Suprapubic skin (tissue), 4 donors: ENCODE data around the gene EVA1A. TPM values are rescaled to one million over a fixed set of nuclear protein-coding genes. Genes with fewer than 3 reads are reported as not detected.

Source experiments
- DNase-seq, 2 donors: peaks; one replicate each; pipeline ENCODE4 v3.0.0-alpha.2; 2019; ENCODE audit warnings: low spot score in 2 of 2
- H3K27ac ChIP-seq: fragments of 200-600 bp; sonication (generic); one replicate; pipeline ENCODE4 v1.5.1; 2019
- H3K27me3 ChIP-seq: fragments of 200-600 bp; sonication (generic); one replicate; pipeline ENCODE4 v1.5.1; 2019
- H3K36me3 ChIP-seq: fragments of 200-600 bp; sonication (generic); one replicate; pipeline ENCODE4 v1.5.1; 2019
- H3K4me1 ChIP-seq: fragments of 200-600 bp; sonication (generic); one replicate; pipeline ENCODE4 v1.5.1; 2019
- H3K4me3 ChIP-seq: fragments of 200-600 bp; sonication (generic); one replicate; pipeline ENCODE4 v1.5.1; 2019; ENCODE audit warnings: mild to moderate bottlenecking
- H3K9me3 ChIP-seq: fragments of 200-600 bp; sonication (generic); one replicate; pipeline ENCODE4 v1.5.1; 2019
- EP300 ChIP-seq: sonication (generic); formaldehyde crosslinking; IDR thresholded peaks from one replicate; pipeline ENCODE4 v1.6.1; 2017; ENCODE audit warnings: antibody characterized with exemption
- POLR2A ChIP-seq, 2 donors: fragments of 450-650 bp; IDR thresholded peaks; one replicate each; pipeline ENCODE4 v1.6.1; 2017; ENCODE audit warnings: antibody characterized with exemption in 2 of 2, mild to moderate bottlenecking in 2 of 2, moderate library complexity in 2 of 2
- POLR2AphosphoS5 ChIP-seq, 3 donors: sonication (generic); formaldehyde crosslinking; IDR thresholded peaks; one replicate each; pipeline ENCODE4 v1.6.1; 2017; ENCODE audit warnings: antibody characterized with exemption in 3 of 3
- WGBS: methylation state at CpG from one replicate; pipeline ENCODE4 v1.1.5; 2018; 5-methylcytosine and 5-hydroxymethylcytosine counted together
- total RNA-seq, 4 donors: library from RNA; depleted of rRNA; stranded (reverse); fragments of >200 nt; gene quantifications; one replicate each; pipeline ENCODE4 v1.1.0, GENCODE V29; 2016
- TF ChIP-seq, protein P1 (sequence below), 2 donors: fragments of 200-600 bp in 1 of 2; fragments of 450-650 bp in 1 of 2; sonication (generic) in 1 of 2; IDR thresholded peaks; one replicate each; pipeline ENCODE4 v1.5.1; 2016 to 2019; ENCODE audit warnings: antibody characterized with exemption in 2 of 2, mild to moderate bottlenecking in 1 of 2, moderate library complexity in 1 of 2

Gene EVA1A
- total RNA-seq, 4 donors from 2014 or later = 5.7 to 11.4 (median 7.9) TPM

DNA sequence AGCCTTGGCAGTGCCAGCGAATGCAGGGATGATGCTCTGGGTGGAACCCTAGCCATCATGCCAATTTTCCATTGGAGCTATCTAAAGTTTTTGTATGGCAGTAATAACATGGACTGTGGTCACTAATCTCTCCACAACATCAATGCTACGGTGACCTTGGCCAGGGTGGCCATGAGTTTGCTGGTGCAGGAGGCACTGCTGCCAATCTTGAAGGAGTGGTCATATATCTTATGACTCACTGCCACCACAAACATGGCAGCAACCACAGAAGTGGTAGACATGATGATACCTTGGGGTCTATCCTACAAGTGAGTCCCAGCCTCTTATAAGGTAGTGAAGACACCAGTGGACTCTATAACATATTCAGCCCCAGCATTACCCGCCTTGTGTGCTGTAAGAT, 104.6 kb downstream of the EVA1A start:
- 83% methylated on average over 3 of the region's 3 CpGs for WGBS

DNA sequence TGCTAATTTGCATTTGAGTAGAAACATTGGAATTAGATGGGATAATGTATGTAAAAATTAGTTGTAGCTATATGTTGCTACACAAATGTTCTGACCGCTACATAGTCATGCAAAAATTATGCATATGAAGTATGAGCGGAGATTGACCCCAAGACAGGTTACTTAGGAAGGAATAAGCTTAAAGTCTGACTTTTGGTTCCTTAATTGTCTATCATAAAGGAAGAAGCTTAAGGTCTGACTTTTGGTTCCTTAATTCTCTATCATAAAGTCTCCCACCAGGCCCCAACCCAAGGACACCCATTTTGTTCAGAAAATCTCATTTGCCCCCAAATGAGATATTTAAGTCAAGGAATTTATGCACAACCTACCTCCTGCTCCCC, 106.5 kb downstream of the EVA1A start:
- TF ChIP-seq POLR2AphosphoS5 (IDR thresholded peaks at IDR 0.05) = no peak
- no peaks in the 10 kb centered on the region for H3K4me1 ChIP-seq
- no peak overlapping the region for H3K4me3 ChIP-seq
- no peak for DNase-seq
- H3K27ac ChIP-seq = no peak overlapping the region
- H3K9me3 ChIP-seq = peaks cover 2% of the 10 kb centered on the region
- H3K36me3 ChIP-seq = no peaks in the 10 kb centered on the region
- H3K27me3 ChIP-seq = no peaks in the 10 kb centered on the region
- WGBS = 47% methylated on average over 2 of the region's 2 CpGs

More for the DNA sequence above, 104.6 kb downstream of the EVA1A start:
- no peaks in the 10 kb centered on the region for H3K9me3 ChIP-seq
- no peak overlapping the region for H3K27ac ChIP-seq
- H3K4me1 ChIP-seq = no peaks in the 10 kb centered on the region
- DNase-seq = no peak
- H3K4me3 ChIP-seq = no peak overlapping the region
- no peaks in the 10 kb centered on the region for H3K36me3 ChIP-seq
- H3K27me3 ChIP-seq = no peaks in the 10 kb centered on the region
- TF ChIP-seq, protein P1, sequence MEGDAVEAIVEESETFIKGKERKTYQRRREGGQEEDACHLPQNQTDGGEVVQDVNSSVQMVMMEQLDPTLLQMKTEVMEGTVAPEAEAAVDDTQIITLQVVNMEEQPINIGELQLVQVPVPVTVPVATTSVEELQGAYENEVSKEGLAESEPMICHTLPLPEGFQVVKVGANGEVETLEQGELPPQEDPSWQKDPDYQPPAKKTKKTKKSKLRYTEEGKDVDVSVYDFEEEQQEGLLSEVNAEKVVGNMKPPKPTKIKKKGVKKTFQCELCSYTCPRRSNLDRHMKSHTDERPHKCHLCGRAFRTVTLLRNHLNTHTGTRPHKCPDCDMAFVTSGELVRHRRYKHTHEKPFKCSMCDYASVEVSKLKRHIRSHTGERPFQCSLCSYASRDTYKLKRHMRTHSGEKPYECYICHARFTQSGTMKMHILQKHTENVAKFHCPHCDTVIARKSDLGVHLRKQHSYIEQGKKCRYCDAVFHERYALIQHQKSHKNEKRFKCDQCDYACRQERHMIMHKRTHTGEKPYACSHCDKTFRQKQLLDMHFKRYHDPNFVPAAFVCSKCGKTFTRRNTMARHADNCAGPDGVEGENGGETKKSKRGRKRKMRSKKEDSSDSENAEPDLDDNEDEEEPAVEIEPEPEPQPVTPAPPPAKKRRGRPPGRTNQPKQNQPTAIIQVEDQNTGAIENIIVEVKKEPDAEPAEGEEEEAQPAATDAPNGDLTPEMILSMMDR (IDR thresholded peaks at IDR 0.05) = no peak
- TF ChIP-seq EP300 = no peak
- TF ChIP-seq POLR2A (IDR thresholded peaks at IDR 0.05) = no peak
- no peak for TF ChIP-seq POLR2AphosphoS5 (IDR thresholded peaks at IDR 0.05)

DNA sequence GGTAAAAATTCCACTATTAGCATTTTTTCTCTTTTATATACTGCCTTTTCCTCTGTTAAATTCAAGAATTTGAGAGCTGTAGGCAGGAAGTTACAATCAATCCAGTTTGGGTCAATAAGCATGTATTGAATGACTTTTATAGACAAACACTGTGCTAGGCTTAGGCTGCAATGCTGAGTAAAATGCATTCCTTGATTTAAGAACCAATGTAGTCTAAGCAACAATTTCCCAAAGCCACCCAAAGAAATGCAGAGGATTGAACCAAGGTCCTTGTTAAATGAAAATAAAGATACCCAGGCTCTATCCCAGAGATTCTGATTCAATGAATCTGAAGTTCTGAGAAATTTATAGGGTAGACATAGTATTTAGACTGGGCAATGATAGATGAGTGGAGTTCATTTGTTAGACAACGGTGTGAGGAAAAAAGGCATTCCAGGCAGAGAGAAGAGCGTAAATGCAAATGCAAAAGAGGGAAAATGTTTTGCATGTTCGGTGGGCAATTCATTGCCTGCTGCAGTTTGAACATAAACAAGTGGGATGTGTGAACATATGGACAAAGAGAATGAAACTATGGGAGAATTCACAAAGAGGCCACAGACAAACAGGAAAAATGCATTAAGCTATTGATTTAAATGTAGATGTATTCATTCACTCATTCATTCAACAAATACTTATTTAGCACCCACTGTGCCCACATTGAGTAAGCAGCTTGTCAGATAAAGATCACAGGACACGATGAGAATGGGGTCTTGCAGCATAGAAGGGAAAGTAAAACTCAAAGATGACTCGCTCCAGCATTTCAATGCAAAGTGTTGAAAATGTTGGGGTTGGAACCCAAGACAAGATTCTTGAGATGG, 107.1 kb downstream of the EVA1A start:
- TF ChIP-seq EP300 (no peak), POLR2AphosphoS5 (IDR thresholded peaks at IDR 0.05) (no peak), POLR2A (IDR thresholded peaks at IDR 0.05) (no peak)
- TF ChIP-seq, protein P1 (IDR thresholded peaks at IDR 0.05) = no peak
- Histone ChIP-seq H3K36me3 (no peaks in the 10 kb centered on the region), H3K27me3 (no peaks in the 10 kb centered on the region), H3K27ac (no peak overlapping the region), H3K4me3 (no peak overlapping the region), H3K4me1 (no peaks in the 10 kb centered on the region), H3K9me3 (peaks cover 5% of the 10 kb centered on the region)
- no peak for DNase-seq
- 77% methylated on average over 5 of the region's 5 CpGs for WGBS

DNA sequence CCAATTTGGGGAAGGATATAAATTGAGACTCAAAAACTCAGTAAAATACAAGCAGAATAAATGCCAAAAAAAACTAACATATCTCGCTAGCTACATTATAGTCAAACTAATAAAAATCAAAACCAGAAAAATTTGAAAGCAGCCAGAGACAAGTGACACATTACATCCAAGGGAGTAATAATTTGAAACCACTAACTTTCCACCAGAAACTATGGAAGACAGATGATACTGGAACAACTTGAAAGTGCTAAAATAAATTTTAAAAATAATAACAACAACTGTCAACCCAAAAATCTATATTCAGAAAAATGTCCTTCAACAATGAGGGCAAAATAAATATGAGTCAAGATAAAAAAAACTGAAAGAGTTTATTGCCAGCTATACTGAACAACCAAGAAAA, 110.7 kb downstream of the EVA1A start:
- no peaks in the 10 kb centered on the region for H3K4me1 ChIP-seq

DNA sequence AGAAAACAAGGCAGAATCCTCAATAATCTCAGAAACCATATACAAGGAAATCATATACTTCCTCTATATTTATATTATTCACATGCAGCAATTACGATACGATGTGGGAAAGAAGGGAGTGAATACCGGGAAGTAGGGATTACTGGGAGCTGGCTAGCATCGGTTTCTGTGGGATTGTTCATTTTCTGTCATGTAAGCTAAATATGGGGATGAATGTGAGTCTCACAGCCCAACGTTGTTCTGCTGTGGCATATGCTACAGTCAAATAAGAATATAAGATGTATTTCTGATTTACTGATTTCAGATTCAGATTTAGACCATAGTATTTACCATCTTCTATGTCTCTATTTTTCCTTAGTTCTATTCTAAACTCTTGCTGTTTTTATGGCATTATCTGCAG, 113.6 kb downstream of the EVA1A start:
- WGBS = 90% methylated on average over 5 of the region's 5 CpGs
- no peak for DNase-seq

More for the DNA sequence above, 110.7 kb downstream of the EVA1A start:
- H3K27ac ChIP-seq = no peak overlapping the region
- no peaks in the 10 kb centered on the region for H3K36me3 ChIP-seq
- no peak overlapping the region for H3K4me3 ChIP-seq
- H3K27me3 ChIP-seq = no peaks in the 10 kb centered on the region
- WGBS = 83% methylated on average over 1 of the region's 1 CpG
- no peak for TF ChIP-seq POLR2AphosphoS5 (IDR thresholded peaks at IDR 0.05)
- no peak for TF ChIP-seq POLR2A (IDR thresholded peaks at IDR 0.05)
- TF ChIP-seq, protein P1 (IDR thresholded peaks at IDR 0.05) = no peak
- no peak for TF ChIP-seq EP300
- no peak for DNase-seq
- H3K9me3 ChIP-seq = peaks cover 5% of the 10 kb centered on the region

More for the DNA sequence above, 113.6 kb downstream of the EVA1A start:
- Histone ChIP-seq H3K4me3 (no peak overlapping the region), H3K27ac (no peak overlapping the region), H3K36me3 (no peaks in the 10 kb centered on the region), H3K27me3 (no peaks in the 10 kb centered on the region), H3K9me3 (peaks cover 5% of the 10 kb centered on the region), H3K4me1 (no peaks in the 10 kb centered on the region)
- TF ChIP-seq POLR2AphosphoS5 (IDR thresholded peaks at IDR 0.05) = no peak
- TF ChIP-seq, protein P1 (IDR thresholded peaks at IDR 0.05) = no peak
- no peak for TF ChIP-seq EP300
- TF ChIP-seq POLR2A (IDR thresholded peaks at IDR 0.05) = no peak

Other genes starting within 250 kb of the EVA1A start
- gene MRPL19, start 85.8 kb upstream of the EVA1A start, total RNA-seq = 10 to 100 TPM; 24.6 to 44.5 (median 27.5) TPM
- 10 to 100 TPM; 14.9 to 37.7 (median 18.7) TPM for gene GCFC2, start 150.0 kb upstream of the EVA1A start, total RNA-seq